Dermis blood vessel endothelial cell (primary cell): Measurements from ENCODE around the gene GAB3. TPM values are rescaled to one million over a fixed set of nuclear protein-coding genes. Genes with fewer than 3 reads are reported as not detected.
"Not testable (repeated sequence)": the region's sequence is repeated elsewhere in the genome, so short reads cannot be mapped to it uniquely, and the experiment has no call there.

ENCODE experiments used
- DNase-seq: peaks from one replicate; pipeline ENCODE4 v3.0.0; 2010
- total RNA-seq: library from RNA; depleted of rRNA; stranded (reverse); fragments of >200 nt; gene quantifications from 2 replicates; pipeline ENCODE4 v1.2.3, GENCODE V29; 2014

GAB3 gene
- total RNA-seq, 1 donor from 2014 or later, result 14.1 TPM

DNA sequence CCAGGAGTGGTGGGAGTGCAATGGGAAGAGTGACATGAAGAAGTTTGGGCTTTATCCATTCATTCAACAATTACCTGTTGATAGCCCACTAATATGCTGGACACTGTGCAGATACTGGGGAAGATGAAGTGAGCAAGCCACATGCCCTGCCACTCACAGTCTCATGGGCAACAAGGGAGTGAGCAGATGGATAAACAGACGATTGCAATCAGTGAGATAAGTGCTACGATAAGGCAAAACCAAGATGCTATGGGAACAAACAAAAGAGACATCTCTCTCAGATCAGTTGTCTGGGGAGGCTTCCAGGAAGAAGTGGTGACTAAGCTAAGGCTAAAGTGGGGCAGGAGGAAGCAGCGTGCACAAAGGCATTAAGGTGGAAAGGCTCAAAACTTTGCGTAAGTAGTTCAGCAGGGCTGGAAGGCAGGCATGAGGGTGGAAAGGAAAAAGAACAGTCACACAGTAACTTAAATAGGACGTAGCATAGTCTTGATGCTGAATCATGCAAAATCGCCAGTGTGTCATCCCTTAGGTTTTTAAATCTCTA, 31.7 kb downstream of the GAB3 start:
- DNase-seq, result peak; percentile 68

DNA sequence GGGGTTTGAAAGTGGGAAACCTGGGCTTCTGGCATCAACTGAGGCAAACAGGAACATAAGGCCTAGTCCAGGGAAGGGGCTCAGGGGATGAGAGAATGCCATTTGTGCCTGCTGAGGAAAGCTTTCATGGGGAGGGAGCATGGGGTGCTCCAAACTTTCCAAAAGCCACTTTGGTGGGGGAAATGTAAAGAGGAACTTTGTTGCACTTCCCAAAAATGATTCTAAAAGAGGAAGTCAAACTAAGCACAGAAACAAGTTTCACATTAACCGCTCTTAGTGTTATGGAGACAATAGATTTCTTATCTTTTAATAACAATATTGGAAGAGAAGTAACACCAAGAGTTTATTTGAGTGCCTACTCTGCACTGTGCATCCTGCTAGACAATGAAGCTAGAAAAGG, 32.3 kb downstream of the GAB3 start:
- DNase-seq, result no peak

DNA sequence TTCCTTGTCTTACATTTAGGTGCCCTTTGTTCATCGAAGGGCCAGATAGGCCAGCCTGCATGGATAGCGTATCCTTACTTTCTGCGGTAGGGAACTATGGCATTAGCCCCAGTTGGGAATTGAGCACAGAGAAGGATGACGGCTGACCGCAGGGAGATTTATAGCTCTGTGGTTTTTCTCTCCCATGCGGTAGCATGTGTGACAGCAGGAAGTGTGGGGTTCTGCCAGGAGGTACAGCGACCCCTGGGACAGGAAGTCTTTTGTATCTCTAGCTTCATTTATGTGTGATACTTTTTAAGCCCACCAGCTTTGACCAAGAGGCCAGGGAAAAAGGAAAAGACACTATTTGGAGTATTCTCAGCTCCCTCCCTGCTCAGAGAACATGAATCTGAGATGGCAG, 33.1 kb downstream of the GAB3 start:
- peak; percentile 67 for DNase-seq

DNA sequence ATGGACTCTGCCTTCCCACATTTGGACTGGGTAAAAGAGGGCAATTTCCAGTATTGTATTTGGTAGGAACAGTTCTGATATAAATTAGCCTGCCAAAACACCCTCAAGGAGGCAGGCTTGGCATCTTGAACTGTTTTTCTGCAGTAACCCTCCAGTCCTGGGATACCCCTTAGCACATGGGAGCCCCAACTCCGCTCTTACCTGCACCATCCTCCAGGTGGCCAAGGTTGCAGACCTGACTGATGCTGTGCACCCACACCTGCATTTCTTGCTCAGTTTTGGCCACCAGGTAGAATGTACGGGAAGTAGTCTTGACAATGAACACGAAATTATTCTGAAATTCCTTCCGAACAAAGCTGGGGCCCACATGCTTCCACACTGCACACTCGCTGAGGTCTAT, 35.1 kb downstream of the GAB3 start:
- no peak for DNase-seq

DNA sequence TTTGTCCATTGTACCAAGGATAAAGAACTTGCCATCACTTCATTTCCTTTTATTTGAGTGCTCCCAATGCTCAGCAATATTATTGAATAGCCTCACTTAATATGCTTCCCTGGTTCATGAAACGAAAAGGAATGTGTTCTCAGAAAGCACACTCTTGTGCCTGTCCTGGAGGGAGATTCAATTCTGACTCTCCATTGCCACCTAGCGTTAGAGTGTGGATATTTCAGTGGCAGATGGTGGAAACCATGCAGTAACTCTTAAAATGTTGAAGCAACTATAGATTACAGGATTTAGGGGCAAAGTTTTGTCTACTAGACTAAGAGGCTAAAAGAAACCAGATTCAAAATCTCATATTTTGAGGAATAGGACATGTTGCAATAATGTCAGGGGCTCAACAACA, 36.0 kb downstream of the GAB3 start:
- peak; percentile 73 for DNase-seq

DNA sequence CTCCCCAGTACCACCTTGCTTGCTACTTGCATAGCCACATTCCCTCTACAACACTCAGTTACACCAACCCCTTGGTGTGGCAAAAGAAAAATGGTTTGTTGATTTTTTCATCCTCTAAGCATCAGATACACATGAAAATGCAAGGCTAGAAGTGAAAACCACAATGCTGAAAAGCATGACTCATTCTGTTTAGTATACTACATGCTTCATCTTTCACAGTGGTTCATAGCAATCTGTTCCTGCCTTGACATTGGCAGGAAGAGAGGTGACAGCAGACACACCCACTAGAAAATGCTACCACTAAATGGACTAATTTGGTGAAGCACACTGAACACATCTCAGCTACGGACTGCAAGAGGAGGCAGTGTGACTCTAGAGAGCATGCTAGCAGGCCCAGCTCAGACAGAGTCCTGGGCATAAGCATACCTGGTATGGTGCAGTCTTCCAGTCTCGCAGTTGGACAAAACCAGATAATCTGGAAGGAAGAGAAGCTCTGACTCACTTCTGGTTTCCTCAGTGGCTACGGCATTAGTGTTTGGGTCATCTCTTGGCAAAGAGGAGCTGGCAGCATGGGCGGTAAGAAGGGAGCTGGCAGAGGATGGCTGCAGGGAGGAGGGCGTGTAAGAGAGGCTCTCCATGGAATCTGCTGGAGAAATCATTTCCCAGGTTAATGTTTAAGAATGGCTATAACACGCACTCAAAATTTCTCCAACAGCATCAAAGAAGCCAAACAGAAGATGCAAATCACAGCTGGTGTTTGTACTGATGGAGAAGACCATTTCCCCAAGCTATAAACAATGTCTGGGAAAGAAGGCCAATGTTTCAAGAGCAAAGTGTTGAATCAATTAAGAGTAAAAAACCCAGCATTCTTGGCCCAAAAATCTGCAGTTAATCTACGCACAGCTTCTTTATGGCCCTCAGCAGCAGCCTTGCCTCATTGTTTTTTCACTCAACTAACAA, 37.8 kb downstream of the GAB3 start:
- peak; percentile 47 for DNase-seq

DNA sequence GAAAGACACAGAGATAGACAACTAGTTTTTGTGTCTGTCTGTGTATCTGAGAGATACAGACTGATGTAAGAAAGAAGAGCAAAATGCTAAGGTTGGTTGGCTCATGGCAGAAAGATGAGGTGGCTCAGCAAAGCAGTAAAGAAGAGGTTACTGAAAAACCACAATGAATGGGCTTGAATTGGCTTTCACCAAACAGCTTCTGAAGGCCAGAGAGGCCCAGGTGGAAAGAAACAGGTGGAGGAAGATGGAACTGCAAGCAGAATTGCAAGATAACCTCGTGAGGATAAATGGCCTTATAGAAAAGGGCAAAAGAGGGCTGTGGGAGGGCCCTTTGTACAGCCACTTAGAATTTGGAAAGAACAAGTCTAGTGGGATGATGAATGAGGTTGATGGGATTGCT, 39.6 kb downstream of the GAB3 start:
- no peak for DNase-seq

DNA sequence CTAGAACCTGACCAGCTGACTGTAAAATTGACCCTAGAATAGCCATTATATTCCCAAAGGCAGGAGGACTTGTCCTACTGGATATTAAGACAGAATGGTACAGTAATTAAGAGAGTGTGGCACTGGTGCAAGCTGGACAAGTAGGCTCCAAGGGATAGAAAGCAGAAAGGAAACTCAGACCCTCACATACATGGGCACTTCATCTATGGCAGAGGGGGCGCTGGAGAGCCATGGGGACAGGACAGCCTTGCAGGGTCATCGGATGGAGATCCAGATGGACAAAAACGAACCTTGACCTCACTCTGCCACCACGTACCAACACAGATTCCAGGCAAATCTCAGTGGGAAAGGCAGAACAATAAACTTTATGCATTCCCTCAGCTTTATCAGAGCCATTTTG, 40.6 kb downstream of the GAB3 start:
- no peak for DNase-seq

DNA sequence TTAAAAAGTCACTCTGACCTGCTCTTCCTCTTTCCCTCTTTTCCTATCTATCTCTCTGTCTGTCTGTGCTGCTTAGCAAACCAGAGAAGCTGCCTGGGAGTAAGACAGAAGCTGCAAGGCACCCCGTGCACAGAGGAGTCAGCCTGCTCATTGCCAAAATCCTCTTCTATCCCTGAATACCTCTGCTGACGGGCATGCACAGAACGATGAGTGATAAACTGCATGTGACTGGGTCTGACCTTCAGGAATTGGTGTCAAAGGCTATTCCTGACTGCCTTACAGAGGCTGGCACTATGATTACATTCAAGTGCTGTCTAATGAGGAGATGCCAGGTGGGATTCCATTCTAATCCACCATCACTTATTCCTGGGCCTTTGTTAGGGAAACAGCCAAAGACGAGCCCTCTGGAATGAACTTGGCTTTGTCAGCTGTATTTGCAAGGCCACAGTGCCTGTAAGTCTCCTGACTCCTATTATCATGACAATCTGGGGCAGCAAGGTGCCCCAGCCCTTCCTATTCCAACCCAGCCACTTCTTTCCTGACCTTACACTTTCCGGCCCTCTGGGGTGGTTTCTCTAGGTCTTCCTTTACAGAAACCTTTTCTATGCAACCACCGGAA, 52.1 kb downstream of the GAB3 start:
- no peak for DNase-seq

DNA sequence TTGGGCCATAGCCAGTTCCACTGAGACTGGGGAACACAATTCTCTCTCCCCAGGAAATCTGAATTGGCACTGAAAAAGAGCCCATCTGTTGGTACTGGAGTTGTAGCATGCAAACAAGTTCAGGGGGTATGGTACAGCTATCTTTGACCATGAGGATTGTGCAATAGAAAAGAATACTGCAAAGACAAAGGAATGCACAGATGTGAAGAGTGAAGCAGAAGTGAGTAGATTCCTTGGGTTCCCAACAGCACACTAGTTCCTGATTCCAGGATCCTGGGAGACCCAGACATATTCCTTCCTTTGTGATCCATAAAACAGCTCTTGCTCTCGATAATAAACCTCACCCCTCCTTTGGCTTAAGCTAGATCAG, 54.2 kb downstream of the GAB3 start:
- no peak for DNase-seq

DNA sequence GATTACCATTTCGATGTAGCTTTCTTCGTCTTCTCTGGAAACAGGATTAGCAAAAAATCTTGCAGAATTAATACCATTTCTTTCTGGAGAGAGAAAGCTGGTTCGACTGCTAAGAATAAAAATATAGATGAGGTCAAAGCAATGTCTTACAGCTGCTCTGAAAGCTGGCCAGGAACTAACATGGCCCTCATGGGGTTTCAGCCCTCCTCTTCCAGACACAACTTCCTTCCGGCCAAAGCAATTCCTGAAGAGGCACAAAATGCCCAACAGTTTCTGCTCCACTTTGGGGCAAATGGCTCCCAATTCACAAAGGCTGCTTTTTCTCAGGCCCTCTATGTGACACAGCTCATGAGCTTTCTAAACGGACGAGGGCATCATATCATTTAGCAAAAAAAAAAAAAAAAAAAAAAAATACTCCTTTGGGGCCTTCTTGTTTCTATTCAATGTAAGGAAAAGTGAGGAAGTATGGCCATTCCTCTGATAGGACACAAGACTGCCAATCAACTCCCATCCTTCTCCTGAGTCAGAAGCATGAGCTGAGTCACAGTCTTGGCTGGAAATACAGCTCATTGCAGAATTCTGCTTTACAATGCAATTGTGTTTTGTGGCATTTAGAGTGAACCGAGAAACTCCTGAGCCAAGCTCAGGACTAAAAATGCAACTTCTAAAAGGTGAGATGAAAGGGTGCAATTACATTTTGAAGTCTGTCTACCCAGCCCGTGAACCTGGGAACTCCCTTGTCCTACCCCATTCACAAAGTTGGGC, 54.8 kb downstream of the GAB3 start:
- peak; percentile 66 for DNase-seq

DNA sequence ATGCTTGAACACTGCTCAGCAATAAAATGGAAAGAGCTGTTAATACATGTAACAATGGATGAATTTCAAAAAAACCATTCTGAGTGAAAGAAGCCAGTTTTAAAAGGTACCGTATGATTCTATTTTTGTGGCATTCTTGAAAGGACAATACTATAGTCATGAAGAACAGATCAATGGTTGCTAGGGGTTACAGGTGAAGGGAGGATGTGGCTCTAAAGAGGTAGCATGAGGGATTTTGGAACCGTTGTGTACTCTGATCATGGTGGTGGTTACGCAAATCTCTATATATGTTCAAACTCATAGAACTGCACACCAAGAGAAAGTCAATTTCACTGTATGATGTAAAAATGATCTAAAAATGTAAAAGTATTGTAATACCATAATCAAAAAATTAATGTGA, 57.5 kb downstream of the GAB3 start:
- no peak for DNase-seq

DNA sequence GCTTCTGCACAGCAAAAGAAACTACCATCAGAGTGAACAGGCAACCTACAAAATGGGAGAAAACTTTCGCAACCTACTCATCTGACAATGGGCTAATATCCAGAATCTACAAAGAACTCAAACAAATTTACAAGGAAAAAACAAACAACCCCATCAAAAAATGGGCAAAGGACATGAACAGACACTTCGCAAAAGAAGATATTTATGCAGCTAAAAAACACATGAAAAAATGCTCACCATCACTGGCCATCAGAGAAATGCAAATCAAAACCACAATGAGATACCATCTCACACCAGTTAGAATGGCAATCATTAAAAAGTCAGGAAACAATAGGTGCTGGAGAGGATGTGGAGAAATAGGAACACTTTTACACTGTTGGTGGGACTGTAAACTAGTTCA, 60.4 kb downstream of the GAB3 start:
- DNase-seq, result not testable (repeated sequence)

DNA sequence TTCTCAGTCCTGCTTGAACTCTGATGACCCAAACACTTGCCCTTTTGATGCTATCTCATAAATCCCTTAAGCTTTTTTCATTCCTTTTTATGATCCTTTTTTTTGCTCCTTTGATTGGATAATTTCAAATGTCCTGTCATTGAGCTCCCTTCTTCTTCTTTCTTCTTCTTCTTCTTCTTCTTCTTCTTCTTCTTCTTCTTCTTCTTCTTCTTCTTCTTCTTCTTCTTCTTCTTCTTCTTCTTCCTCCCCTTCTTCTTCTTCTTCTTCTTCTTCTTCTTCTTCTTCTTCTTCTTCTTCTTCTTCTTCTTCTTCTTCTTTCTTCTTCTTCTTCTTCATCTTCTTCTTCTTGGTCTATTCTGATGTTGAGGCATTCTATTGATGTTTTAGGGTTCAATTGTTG, 78.8 kb downstream of the GAB3 start:
- not testable (repeated sequence) for DNase-seq

DNA sequence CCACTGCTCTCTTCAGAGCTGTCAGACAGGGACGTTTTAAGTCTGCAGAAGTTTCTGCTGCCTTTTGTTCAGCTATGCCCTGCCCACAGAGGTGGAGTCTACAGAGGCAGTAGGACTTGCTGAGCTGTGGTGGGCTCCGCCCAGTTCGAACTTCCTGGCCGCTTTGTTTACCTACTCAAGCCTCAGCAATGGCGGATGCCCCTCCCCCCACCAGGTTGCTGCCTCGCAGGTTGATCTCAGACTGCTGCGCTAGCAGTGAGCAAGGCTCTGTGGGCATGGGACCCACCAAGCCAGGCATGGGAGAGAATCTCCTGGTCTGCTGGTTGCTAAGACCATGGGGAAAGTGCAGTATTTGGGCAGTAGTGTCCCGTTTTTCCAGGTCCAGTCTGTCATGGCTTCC, 80.0 kb downstream of the GAB3 start:
- not testable (repeated sequence) for DNase-seq

DNA sequence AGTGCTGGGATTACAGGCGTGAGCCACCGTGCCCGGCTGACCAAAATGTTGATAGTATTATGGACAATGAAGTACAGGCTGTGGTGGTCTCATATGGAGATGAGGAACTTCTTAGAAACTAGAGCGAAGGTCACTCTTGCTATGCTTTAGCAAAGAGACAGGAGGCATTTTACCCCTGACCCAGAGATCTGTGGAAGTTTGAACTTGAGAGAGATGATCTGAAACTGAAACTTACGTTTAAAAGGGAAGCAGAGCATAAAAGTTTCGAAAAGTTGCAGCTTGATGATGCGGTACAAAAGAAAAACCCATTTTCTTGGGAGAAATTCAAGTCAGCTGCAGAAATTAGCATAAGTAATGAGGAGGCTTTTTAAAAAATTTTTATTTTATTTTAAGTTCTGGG, 89.0 kb downstream of the GAB3 start:
- DNase-seq, result no peak

DNA sequence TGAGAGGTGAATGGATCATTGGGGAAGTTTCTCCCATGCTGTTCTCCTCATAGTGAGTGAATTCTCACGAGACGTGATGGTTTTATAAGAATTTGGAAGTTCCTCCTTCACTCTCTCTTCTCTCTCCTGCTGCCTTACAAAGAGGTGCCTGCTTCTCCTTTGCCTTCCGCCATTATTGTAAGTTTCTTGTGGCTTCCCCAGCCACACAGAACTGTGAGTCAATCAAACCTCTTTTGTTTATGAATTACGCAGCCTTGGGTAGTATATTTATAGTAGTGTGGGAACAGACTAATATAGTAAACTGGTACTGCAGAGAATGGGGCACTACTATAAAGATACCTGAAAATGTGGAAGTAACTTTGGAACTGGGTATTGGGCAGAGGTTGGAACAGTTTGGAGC, 89.7 kb downstream of the GAB3 start:
- no peak for DNase-seq

DNA sequence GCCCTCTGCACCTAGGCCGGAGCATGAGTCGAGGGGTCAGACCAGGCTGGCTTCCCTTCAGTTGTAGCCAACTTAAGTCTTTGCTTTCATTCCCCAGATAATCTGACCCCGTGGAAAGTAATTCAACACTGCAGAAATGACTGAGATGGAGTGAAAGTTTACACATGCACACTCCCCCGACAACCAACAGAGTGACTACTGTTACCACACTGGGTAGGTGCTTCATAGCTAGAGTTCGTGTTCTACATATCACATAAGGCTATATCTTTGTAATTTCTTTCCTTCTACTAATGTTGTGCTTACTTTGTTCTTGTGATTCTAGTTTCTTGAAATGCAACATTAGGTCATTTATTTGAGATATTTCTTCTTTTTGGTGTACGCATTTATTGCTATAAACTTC, 90.3 kb downstream of the GAB3 start:
- no peak for DNase-seq

DNA sequence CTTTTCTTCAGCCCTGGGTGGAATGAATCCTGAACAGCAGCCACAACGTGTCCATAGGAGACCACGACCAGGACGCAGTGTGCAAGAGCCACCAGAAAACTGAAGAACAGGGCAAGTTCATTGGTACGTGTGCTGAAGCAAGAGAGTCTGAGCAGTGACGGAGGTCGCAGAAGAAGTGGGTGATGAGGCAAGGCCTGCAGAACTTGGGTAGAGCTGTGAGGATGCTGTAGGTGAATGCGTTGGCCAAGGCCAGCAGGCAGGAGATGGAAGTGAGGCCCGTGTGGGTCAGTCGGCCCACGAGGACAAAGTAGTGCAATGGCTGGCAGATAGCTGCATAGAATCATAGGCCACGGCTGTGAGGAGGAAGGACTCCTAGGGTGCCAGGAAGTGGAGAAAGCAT, 91.9 kb downstream of the GAB3 start:
- DNase-seq, result no peak

DNA sequence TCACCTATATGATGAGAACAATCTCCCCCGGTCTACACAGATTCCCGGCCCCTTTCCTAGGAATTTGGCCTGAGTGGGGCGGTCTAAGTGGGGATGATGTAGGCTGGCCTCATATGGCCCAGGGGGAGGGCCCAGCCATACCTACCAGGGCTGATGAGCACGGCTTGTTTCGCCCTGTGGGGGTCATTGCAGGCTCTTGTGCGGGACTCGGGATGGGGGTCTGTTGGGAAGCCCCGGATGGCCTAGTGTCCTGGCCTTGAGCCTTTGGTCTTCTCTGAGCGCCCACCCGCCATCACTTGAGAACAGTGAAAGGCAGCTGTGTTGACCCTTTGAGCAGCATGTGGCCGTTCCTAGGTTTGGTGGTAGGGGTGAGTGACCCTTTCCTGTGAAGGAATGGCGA, 92.7 kb downstream of the GAB3 start:
- no peak for DNase-seq

DNA sequence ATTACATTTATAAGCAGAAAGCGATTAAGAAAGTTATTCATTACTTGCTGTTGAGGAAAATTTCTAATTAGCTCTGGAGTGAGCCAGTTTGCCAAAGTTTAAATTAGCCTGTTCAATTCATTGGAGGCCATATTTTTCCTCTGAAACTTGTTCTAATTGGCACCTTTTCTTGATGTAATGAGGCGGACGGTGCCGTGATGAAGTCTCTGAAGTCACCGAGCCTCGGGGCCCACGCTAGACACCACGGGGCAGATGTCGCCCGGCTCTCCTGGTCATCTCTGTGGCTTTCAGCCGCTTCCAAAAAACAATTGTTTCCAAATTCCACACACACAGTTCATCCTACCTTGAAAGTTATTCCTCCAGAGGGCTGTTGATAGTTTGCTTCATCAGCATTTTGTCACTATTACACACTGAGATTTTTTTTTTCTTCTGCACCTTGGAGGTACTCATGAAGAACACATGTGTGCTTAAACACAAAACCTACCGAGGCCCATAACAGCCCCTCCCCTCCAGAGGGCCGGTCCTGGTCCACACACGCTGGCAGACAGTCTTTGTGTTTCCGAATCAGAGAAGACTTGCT, 93.6 kb downstream of the GAB3 start:
- DNase-seq, result no peak

DNA sequence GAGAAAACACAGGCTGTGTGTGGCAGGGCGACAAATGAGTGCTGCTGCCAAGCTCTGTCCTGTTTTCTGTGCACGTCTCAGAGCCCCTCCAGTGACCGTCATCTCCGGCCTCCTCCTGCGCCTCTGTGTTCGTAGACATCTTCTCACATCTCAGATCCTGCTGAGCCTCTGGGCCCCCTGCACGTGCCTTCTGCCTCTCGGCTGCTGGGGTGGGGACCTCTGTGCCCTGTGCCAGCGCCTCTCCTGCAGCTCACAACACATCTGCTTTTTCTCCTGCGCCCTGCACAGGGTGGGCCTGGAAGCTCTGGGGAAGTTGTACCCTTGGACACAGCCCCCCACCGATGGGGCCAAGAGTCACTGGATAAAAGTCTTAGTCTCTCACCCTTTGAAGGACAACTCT, 95.1 kb downstream of the GAB3 start:
- DNase-seq, result no peak

DNA sequence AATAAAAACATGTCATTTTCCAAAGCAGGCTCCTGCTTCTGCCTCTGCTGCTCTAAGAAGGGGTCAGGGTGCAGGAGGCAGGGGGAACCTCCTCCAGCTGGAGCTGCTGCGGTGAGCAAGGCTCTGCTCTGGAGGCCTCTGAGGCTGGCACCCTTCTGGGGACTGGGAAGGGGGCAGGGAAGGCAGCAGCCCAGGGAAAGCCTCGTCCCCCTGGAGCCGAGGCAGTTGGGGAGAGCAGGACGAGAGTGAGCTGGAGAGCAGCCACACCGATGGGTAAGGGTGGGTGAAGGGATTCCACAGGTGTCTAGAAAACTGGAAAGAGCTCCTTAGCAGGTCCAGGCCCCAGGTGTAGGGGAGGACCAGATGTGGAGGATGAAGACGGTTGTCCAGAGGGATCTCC, 95.5 kb downstream of the GAB3 start:
- no peak for DNase-seq
